Skin epidermis (tissue), 12 donors: ENCODE measurements around the gene TCAIM.
"Not testable (repeated sequence)": the region's sequence is repeated elsewhere in the genome, so short reads cannot be mapped to it uniquely, and the experiment has no call there.

Source experiments
- H3K27ac ChIP-seq, 21 experiments: fragments of 200-600 bp; sonication (generic) in 11 of 21; one replicate each; pipeline ENCODE4 v1.5.0; 2020; ENCODE audit warnings: mild to moderate bottlenecking in 3 of 21, inconsistent platforms in 2 of 21, moderate library complexity in 2 of 21
- H3K4me3 ChIP-seq, 7 experiments: fragments of 200-600 bp; sonication (generic) in 2 of 7; one replicate each; pipeline ENCODE4 v1.5.0; 2020; ENCODE audit warnings: inconsistent platforms in 2 of 7, mild to moderate bottlenecking in 2 of 7, moderate library complexity in 1 of 7

Gene TCAIM

GRCh38 chr3:44340058-44340395 lies 1.5 kb downstream of the TCAIM start:
- peak overlapping the region in 1 of 7 experiments; percentile 58 for H3K4me3 ChIP-seq
- peak overlapping the region in 1 of 21 experiments; percentile 91 for H3K27ac ChIP-seq

- Histone ChIP-seq H3K27ac (no peak overlapping the region), H3K4me3 (no peak overlapping the region)
These were observed 3.7 kb downstream of the TCAIM start for GRCh38 chr3:44342176-44342790.

- Histone ChIP-seq H3K27ac (no peak overlapping the region), H3K4me3 (no peak overlapping the region)
These were observed 4.9 kb downstream of the TCAIM start for GRCh38 chr3:44343421-44343820.

DNA sequence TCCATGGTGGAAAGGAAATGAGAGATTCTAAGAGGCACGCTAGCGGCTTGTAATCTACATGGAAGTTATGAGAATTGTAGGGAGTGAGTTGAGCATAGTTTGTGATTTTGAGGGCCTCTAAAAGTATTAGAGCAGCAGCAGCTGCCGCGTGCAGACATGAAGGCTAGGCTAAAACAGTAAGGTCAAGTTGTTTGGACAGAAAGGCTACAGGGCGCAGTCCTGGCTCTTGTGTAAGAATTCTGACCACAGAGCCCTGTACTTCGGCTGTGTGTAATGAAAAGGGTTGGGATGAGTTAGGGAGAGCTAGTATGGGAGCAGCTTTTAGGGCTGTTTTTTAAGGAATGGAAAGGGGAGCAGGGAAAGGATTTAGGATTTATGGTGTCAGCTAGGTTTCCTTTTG lies 8.0 kb downstream of the TCAIM start:
- not testable (repeated sequence) for H3K27ac ChIP-seq, H3K4me3 ChIP-seq

DNA sequence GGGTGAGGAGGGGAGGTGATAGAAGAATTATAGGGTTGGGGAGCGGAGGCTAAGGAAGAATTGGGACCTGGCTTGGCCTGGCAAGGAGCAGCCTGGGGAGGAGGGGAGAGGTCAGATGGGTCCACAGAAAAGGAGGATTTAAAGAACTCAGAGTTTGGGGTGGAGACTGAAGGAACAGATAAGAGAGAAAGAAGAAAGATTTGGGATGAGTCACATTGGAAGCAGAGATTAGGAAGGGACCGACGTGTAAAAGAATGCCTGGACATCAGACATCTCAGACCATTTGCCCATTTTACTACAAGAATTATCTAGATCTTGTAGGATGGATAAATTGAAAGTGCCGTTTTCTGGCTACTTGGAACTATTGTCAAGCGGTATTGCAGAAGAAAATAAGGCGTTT lies 10.4 kb downstream of the TCAIM start:
- no peak overlapping the region for H3K4me3 ChIP-seq

GRCh38 chr3:44353355-44353924 lies 14.9 kb downstream of the TCAIM start:
- no peak overlapping the region for H3K27ac ChIP-seq

More for the DNA sequence above, 10.4 kb downstream of the TCAIM start:
- H3K27ac ChIP-seq, result no peak overlapping the region

GRCh38 chr3:44355362-44356033 lies 16.9 kb downstream of the TCAIM start:
- H3K4me3 ChIP-seq, result no peak overlapping the region
- peak overlapping the region in 1 of 21 experiments; percentile 0 for H3K27ac ChIP-seq

More at GRCh38 chr3:44353355-44353924, 14.9 kb downstream of the TCAIM start:
- no peak overlapping the region for H3K4me3 ChIP-seq

DNA sequence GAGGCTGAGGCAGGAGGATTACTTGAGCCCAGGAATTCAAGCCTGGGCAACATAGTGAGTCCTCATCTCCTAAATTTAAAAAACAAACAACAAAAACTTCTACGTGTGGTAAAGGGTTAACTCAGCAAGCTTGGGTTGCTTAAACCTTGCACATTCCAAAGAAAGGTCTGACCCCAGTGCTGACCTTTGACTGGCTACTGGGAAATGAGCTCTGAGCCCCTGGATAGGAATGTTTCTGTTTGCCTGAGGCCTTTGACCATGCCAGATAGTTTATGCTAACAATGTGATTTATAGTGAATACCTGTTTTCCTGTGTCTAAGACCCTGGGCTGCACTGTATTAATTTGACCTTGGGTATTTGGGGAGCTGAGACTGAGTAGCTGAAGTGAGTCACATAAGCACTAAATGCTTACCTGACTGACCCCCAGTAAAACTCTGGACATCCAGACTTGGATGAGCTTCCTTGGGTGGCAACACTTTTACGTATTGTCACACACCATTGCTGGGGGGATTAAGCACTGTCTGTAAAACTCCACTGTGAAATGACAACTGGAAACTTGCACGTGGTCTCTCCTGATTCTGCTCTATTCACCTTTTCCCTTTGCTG lies 20.7 kb downstream of the TCAIM start:
- Histone ChIP-seq H3K4me3 (no peak overlapping the region), H3K27ac (no peak overlapping the region)

DNA sequence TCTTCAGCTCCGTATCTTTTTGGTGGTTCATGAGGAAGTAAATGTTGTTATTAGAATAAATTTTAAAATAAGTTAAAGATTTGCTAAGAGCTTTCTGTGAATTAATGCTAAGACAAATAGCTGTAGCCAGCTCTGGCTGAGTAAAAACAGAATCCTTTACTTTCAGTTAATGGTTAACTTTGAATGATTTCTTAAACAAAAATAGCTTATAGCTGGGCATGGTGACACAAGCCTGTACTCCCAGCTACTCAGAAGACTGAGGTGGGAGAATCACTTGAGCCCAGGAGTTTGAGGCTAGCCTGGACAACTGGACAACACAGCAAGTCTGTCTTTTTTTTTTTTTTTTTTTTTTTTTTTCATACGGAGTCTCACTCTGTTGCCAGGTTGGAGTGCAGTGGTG lies 25.0 kb downstream of the TCAIM start:
- Histone ChIP-seq H3K4me3 (no peak overlapping the region), H3K27ac (no peak overlapping the region)

GRCh38 chr3:44365952-44366351 lies 27.4 kb downstream of the TCAIM start:
- H3K4me3 ChIP-seq, result no peak overlapping the region
- no peak overlapping the region for H3K27ac ChIP-seq

GRCh38 chr3:44375450-44375849 lies 36.9 kb downstream of the TCAIM start:
- H3K27ac ChIP-seq, result no peak overlapping the region
- no peak overlapping the region for H3K4me3 ChIP-seq

- Histone ChIP-seq H3K4me3 (no peak overlapping the region), H3K27ac (no peak overlapping the region)
These were observed 48.8 kb downstream of the TCAIM start for GRCh38 chr3:44387404-44387803.

DNA sequence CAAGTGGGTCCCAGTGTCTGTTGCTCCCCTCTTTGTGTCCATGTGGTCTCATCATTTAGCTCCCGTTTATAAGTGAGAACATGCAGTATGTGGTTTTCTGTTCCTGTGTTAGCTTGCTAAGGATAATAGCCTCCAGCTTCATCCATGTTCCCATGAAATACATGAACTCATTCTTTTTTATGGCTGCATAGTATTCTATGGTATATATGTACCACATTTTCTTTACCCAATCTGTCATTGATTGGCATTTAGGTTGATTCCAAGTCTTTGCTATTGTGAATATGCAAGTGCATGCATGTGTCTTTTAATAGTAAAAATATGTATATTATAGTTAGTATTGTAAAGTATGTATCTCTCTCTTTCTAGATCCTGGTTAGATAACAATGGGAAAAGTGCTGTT lies 53.9 kb downstream of the TCAIM start:
- no peak overlapping the region for H3K4me3 ChIP-seq
- H3K27ac ChIP-seq, result no peak overlapping the region

- Histone ChIP-seq H3K27ac (no peak overlapping the region), H3K4me3 (no peak overlapping the region)
These were observed 57.1 kb downstream of the TCAIM start for GRCh38 chr3:44395714-44396113.

- no peak overlapping the region for H3K4me3 ChIP-seq
- H3K27ac ChIP-seq, result no peak overlapping the region
These were observed 57.9 kb downstream of the TCAIM start for GRCh38 chr3:44396200-44397171.

DNA sequence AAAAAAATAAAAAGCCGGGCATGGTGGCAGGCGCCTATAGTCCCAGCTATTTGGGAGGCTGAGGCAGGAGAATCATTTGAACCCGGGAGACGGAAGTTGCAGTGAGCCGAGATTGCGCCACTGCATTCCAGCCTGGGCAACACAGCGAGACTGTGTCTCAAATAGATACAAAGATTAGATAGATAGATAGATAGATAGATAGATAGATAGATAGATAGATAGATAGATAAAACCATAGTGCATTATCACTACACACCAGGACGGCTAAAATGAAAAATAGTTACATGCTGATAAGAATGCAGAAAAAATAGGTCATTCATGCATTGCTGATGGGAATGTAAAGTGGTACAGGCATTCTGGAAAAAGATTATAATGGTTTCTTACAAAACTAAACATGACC lies 59.7 kb downstream of the TCAIM start:
- H3K4me3 ChIP-seq, H3K27ac ChIP-seq: not testable (repeated sequence)

DNA sequence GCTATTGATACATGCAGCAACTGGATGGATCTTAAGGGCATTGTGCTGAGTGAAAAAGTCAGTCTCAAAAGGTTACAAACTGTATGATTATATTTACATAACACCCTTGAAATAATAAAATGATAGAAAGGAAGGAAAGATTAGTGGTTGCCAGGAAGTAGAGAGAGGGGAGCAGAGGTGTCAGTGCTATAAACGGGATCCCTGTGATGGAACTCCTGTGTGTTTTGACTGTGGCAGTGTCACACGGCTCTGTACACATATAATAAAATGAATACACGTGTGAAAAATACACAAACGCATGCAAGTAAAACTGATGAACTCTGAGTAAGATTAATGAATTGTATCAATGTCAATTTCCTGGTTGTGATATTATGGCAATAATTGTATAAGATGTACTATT lies 60.3 kb downstream of the TCAIM start:
- Histone ChIP-seq H3K4me3 (no peak overlapping the region), H3K27ac (no peak overlapping the region)

DNA sequence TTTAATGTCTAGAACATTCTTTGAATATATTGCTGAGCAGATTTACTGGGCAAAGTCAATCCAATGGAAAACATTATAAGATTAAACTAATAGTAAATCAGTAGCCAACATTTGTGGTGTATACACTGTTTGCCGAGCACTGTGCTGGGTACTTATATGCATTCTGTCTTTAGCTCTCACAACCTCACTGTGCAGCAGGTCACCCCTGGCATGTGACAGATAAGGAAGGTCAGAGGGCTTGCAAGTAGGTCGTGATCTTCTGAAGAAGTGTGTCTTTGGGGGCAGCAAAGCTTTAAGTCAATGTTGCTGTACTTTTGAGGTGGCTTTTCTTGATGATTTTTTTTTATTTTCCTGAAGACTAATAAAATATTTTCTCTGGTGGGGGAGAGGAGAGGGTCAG lies 62.2 kb downstream of the TCAIM start:
- H3K27ac ChIP-seq, result no peak overlapping the region

GRCh38 chr3:44402548-44402947 lies 64.0 kb downstream of the TCAIM start:
- Histone ChIP-seq H3K27ac (no peak overlapping the region), H3K4me3 (no peak overlapping the region)

More for the DNA sequence above, 62.2 kb downstream of the TCAIM start:
- H3K4me3 ChIP-seq, result no peak overlapping the region
